Mesenchymal stem cell (in vitro differentiated cells and primary cell): ENCODE results near the gene HID1. TPM values are rescaled to one million over a fixed set of nuclear protein-coding genes. Genes with fewer than 3 reads are reported as not detected.
A peak's percentile ranks its signal among the peaks of the same experiment; 100 is the strongest.

Experiments
- DNase-seq: peaks from one replicate; pipeline ENCODE4 v3.0.0-alpha.2; 2013
- H2AFZ ChIP-seq: one replicate; pipeline ENCODE4 v1.6.1; 2013; ENCODE audit warnings: low read depth, mild to moderate bottlenecking, control low read depth, inconsistent platforms, low read length, moderate library complexity
- H2AK5ac ChIP-seq: 2 replicates; pipeline ENCODE4 v1.6.1; 2013; ENCODE audit warnings: low read length, moderate library complexity, mild to moderate bottlenecking, inconsistent platforms; ENCODE audit not compliant: severe bottlenecking
- H2BK120ac ChIP-seq: one replicate; pipeline ENCODE4 v1.6.1; 2013; ENCODE audit warnings: low read depth, mild to moderate bottlenecking, inconsistent platforms, low read length, moderate library complexity
- H2BK12ac ChIP-seq, 2 experiments: one replicate each; pipeline ENCODE4 v1.6.1; 2013; ENCODE audit warnings: inconsistent platforms in 2 of 2, low read length in 2 of 2, mild to moderate bottlenecking in 2 of 2, moderate library complexity in 2 of 2, control low read depth in 1 of 2
- H2BK15ac ChIP-seq: one replicate; pipeline ENCODE4 v1.6.1; 2013; ENCODE audit warnings: mild to moderate bottlenecking, low read depth, inconsistent platforms; ENCODE audit not compliant: poor library complexity, severe bottlenecking
- H2BK5ac ChIP-seq: 2 replicates; pipeline ENCODE4 v1.6.1; 2013; ENCODE audit warnings: low read depth, mild to moderate bottlenecking, low read length, control low read depth, inconsistent platforms; ENCODE audit not compliant: poor library complexity, severe bottlenecking
- H3K14ac ChIP-seq, 2 experiments: one replicate each; pipeline ENCODE4 v1.6.1; 2013; ENCODE audit warnings: inconsistent platforms in 2 of 2, low read length in 2 of 2, control low read depth in 1 of 2, mild to moderate bottlenecking in 1 of 2, moderate library complexity in 1 of 2
- H3K18ac ChIP-seq, 2 experiments: one replicate each; pipeline ENCODE4 v1.6.1; 2013; ENCODE audit warnings: inconsistent platforms in 2 of 2, low read length in 2 of 2, control low read depth in 1 of 2, low read depth in 1 of 2, mild to moderate bottlenecking in 1 of 2
- H3K23ac ChIP-seq, 2 experiments: one replicate each; pipeline ENCODE4 v1.6.1; 2013; ENCODE audit warnings: inconsistent platforms in 2 of 2, low read length in 2 of 2, mild to moderate bottlenecking in 2 of 2, moderate library complexity in 2 of 2, control low read depth in 1 of 2
- H3K27ac ChIP-seq: 2 replicates; pipeline ENCODE4 v1.5.1; 2013; ENCODE audit warnings: mild to moderate bottlenecking, moderate library complexity, low read length, control low read depth, inconsistent platforms; ENCODE audit not compliant: poor library complexity, severe bottlenecking
- H3K27me3 ChIP-seq, 2 experiments: 2 replicates each; pipeline versions ENCODE4 v1.6.1 to v1.7.0; 2013; ENCODE audit warnings: low read length in 2 of 2, mild to moderate bottlenecking in 2 of 2, moderate library complexity in 2 of 2, control low read depth in 1 of 2, inconsistent platforms in 1 of 2; ENCODE audit not compliant: control insufficient read depth in 1 of 2, insufficient read depth in 1 of 2
- H3K36me3 ChIP-seq, 2 experiments: 2 replicates each; pipeline versions ENCODE4 v1.6.1 to v1.7.0; 2013; ENCODE audit warnings: low read length in 2 of 2, control low read depth in 1 of 2, inconsistent platforms in 1 of 2, low read depth in 1 of 2, mild to moderate bottlenecking in 1 of 2; ENCODE audit not compliant: insufficient read depth in 2 of 2, control insufficient read depth in 1 of 2
- H3K4ac ChIP-seq, 2 experiments: one replicate each; pipeline ENCODE4 v1.6.1; 2013; ENCODE audit warnings: inconsistent platforms in 2 of 2, low read length in 2 of 2, mild to moderate bottlenecking in 2 of 2, moderate library complexity in 2 of 2, control low read depth in 1 of 2, low read depth in 1 of 2
- H3K4me1 ChIP-seq: 2 replicates; pipeline ENCODE4 v1.6.1; 2013; ENCODE audit warnings: low read depth, low read length, control low read depth; ENCODE audit not compliant: control insufficient read depth, insufficient read depth
- H3K4me2 ChIP-seq: 2 replicates; pipeline ENCODE4 v1.6.1; 2013; ENCODE audit warnings: low read length, mild to moderate bottlenecking, inconsistent platforms; ENCODE audit not compliant: poor library complexity, severe bottlenecking
- H3K4me3 ChIP-seq, 2 experiments: 2 replicates each; pipeline versions ENCODE4 v1.5.1 to v1.7.0; 2013; ENCODE audit warnings: low read length in 2 of 2, mild to moderate bottlenecking in 2 of 2, control low read depth in 1 of 2, low read depth in 1 of 2; ENCODE audit not compliant: insufficient read depth in 1 of 2
- H3K79me1 ChIP-seq: replicated peaks from 2 replicates; pipeline ENCODE4 v1.6.1; 2013; ENCODE audit warnings: mild to moderate bottlenecking, control low read depth, low read length, inconsistent platforms; ENCODE audit not compliant: poor library complexity, severe bottlenecking
- H3K9ac ChIP-seq: 2 replicates; pipeline ENCODE4 v1.7.0; 2013; ENCODE audit warnings: mild to moderate bottlenecking, low read length, moderate library complexity
- H3K9me3 ChIP-seq: 2 replicates; pipeline ENCODE4 v1.7.0; 2013; ENCODE audit warnings: mild to moderate bottlenecking, low read length; ENCODE audit not compliant: control insufficient read depth
- H4K8ac ChIP-seq: one replicate; pipeline ENCODE4 v1.6.1; 2013; ENCODE audit warnings: inconsistent platforms, mild to moderate bottlenecking, low read length, moderate library complexity
- H4K91ac ChIP-seq: one replicate; pipeline ENCODE4 v1.6.1; 2013; ENCODE audit warnings: mild to moderate bottlenecking, low read length, inconsistent platforms
- WGBS: methylation state at CpG from one replicate; pipeline ENCODE4 v1.1.7; 2013; ENCODE audit warnings: mixed read lengths; 5-methylcytosine and 5-hydroxymethylcytosine counted together
- polyA plus RNA-seq, 2 experiments: library from polyadenylated mRNA; stranded (reverse); fragments of 200-250 nt; gene quantifications; one replicate each; pipeline ENCODE4 v1.2.3, GENCODE V29; 2013

The HID1 gene
- 1.4 TPM for polyA plus RNA-seq (2013, experiment 1 of 2)
- polyA plus RNA-seq (2013, experiment 2 of 2), result 1.5 TPM

GRCh38 chr17:74972107-74972972, at the start of gene HID1:
HID1 (minus strand) TSS chr17:74972759; CDS start chr17:74972656, 103 bp downstream.
- 1% methylated on average over 57 of the region's 95 CpGs for WGBS
- Histone ChIP-seq H3K79me1 (no peaks in the 10 kb centered on the region), H3K27me3 (peaks cover 33 to 56% of the 10 kb centered on the region in 2 experiments), H2BK12ac (no peak within 1 kb of the TSS), H3K4ac (no peak within 1 kb of the TSS), H3K4me1 (peaks cover 13% of the 10 kb centered on the region), H3K14ac (no peak within 1 kb of the TSS), H3K4me2 (peak within 1 kb of the TSS; percentile 86), H4K91ac (no peak within 1 kb of the TSS), H3K18ac (no peak within 1 kb of the TSS), H3K23ac (peak within 1 kb of the TSS in 1 of 2 experiments; percentile 57), H4K8ac (peak within 1 kb of the TSS; percentile 8), H2BK5ac (no peak within 1 kb of the TSS), H2AFZ (peak within 1 kb of the TSS; percentile 36), H3K36me3 (no peaks in the 10 kb centered on the region), H2AK5ac (no peak within 1 kb of the TSS), H3K9me3 (no peaks in the 10 kb centered on the region), H3K9ac (no peak within 1 kb of the TSS), H2BK15ac (no peak within 1 kb of the TSS), H3K4me3 (peak within 1 kb of the TSS; percentile 47 to 61), H3K27ac (no peak within 1 kb of the TSS), H2BK120ac (no peak within 1 kb of the TSS)
- DNase-seq, result no peak

- Histone ChIP-seq H2BK15ac (no peak overlapping the region), H3K36me3 (peaks cover 50 to 56% of the 10 kb centered on the region in 2 experiments), H3K4me2 (no peak overlapping the region), H3K79me1 (peaks cover 16% of the 10 kb centered on the region), H2AFZ (no peak overlapping the region), H3K27me3 (no peaks in the 10 kb centered on the region), H3K4ac (no peak overlapping the region), H3K23ac (no peak overlapping the region), H2BK5ac (no peak overlapping the region), H3K9me3 (no peaks in the 10 kb centered on the region), H2BK120ac (no peak overlapping the region), H3K9ac (no peak overlapping the region), H2BK12ac (no peak overlapping the region), H3K27ac (no peak overlapping the region), H3K4me1 (peaks cover 1% of the 10 kb centered on the region), H3K18ac (no peak overlapping the region), H3K14ac (no peak overlapping the region), H3K4me3 (no peak overlapping the region), H2AK5ac (no peak overlapping the region), H4K91ac (no peak overlapping the region), H4K8ac (no peak overlapping the region)
- 98% methylated on average over 17 of the region's 19 CpGs for WGBS
- no peak for DNase-seq
Observed at GRCh38 chr17:75020331-75021110, 48.0 kb upstream of the HID1 start.

DNA sequence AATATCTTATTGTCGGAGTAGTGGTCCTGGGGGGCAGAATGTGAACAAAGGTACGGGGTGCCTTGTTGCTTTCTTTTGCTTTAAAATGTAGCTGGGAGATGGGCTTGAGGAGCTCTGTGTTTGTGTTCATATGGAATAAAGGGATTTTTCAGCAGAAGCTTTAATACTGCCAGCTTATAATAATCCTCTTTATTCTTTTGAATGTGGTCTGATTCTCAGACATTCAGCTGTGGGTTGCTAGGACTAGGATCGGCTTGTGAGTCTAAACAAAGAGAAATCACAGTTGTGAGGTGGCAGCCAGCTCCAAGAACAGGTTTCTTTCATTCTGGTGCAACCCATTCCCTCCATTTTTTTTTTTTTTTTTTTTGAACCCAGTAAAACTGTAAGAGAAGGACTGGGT, 47.2 kb upstream of the HID1 start:
- H2AFZ ChIP-seq, result no peak overlapping the region
- H3K4ac ChIP-seq, result no peak overlapping the region
- H3K27me3 ChIP-seq, result no peaks in the 10 kb centered on the region
- no peak overlapping the region for H3K23ac ChIP-seq
- H2BK15ac ChIP-seq, result no peak overlapping the region
- H3K27ac ChIP-seq, result no peak overlapping the region
- H3K36me3 ChIP-seq, result peaks cover 44 to 52% of the 10 kb centered on the region in 2 experiments
- WGBS, result 93% methylated on average over 2 of the region's 3 CpGs
- no peak overlapping the region for H2BK12ac ChIP-seq
- no peak overlapping the region for H3K14ac ChIP-seq
- H2BK5ac ChIP-seq, result no peak overlapping the region
- no peaks in the 10 kb centered on the region for H3K9me3 ChIP-seq
- H3K4me3 ChIP-seq, result no peak overlapping the region
- no peak for DNase-seq
- H4K8ac ChIP-seq, result no peak overlapping the region
- no peak overlapping the region for H3K9ac ChIP-seq
- H3K4me1 ChIP-seq, result peaks cover 1% of the 10 kb centered on the region
- H2AK5ac ChIP-seq, result no peak overlapping the region
- peaks cover 21% of the 10 kb centered on the region for H3K79me1 ChIP-seq
- H2BK120ac ChIP-seq, result no peak overlapping the region
- no peak overlapping the region for H4K91ac ChIP-seq
- no peak overlapping the region for H3K4me2 ChIP-seq
- H3K18ac ChIP-seq, result no peak overlapping the region

DNA sequence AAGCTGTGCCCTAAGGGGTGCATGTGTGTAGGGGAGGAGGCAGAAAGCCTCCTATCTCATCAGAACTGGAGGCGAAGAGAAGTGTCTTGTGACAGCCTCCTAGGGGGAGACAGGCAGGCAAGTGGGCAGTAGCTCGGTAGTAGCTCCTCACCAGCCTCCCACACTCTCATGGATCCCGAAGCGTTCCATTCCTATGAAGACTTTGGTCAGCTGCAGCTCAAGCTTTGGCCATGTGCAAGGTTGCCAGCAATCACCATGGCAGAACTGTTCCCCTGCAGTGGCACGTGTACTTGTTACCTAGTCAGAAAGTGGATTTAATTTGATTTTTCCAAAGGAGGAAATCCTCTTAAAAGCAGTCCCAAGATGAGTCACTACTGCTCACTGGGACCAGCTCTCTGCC, 46.6 kb upstream of the HID1 start:
- DNase-seq, result no peak
- no peak overlapping the region for H3K27ac ChIP-seq
- H2BK12ac ChIP-seq, result no peak overlapping the region
- no peak overlapping the region for H3K14ac ChIP-seq
- H3K23ac ChIP-seq, result no peak overlapping the region
- no peak overlapping the region for H3K4me2 ChIP-seq
- no peak overlapping the region for H3K9ac ChIP-seq
- no peak overlapping the region for H2AK5ac ChIP-seq
- no peak overlapping the region for H3K4me3 ChIP-seq
- no peak overlapping the region for H2BK5ac ChIP-seq
- no peak overlapping the region for H3K4ac ChIP-seq
- H3K79me1 ChIP-seq, result peaks cover 23% of the 10 kb centered on the region
- H3K18ac ChIP-seq, result no peak overlapping the region
- H4K8ac ChIP-seq, result no peak overlapping the region
- H2BK15ac ChIP-seq, result no peak overlapping the region
- H3K4me1 ChIP-seq, result peaks cover 1% of the 10 kb centered on the region
- H2AFZ ChIP-seq, result no peak overlapping the region
- WGBS, result 97% methylated on average over 5 of the region's 5 CpGs
- no peak overlapping the region for H2BK120ac ChIP-seq
- H3K36me3 ChIP-seq, result peaks cover 44 to 52% of the 10 kb centered on the region in 2 experiments
- no peaks in the 10 kb centered on the region for H3K9me3 ChIP-seq
- no peak overlapping the region for H4K91ac ChIP-seq
- H3K27me3 ChIP-seq, result no peaks in the 10 kb centered on the region
